Panc1 (cell line): Measurements from ENCODE around the gene DGKG.

Source experiments
- POLR2AphosphoS5 ChIP-seq: IDR thresholded peaks from 2 replicates; pipeline ENCODE4 v1.6.1; 2012; ENCODE audit warnings: mild to moderate bottlenecking, low read depth, low read length, moderate library complexity
- SIN3A ChIP-seq: IDR thresholded peaks from 2 replicates; pipeline ENCODE4 v1.6.1; 2012; ENCODE audit warnings: low read depth, mild to moderate bottlenecking, low read length, moderate library complexity, borderline replicate concordance; ENCODE audit not compliant: insufficient read depth
- TCF7L2 ChIP-seq: IDR thresholded peaks from 2 replicates; pipeline ENCODE4 v1.6.1; 2011; ENCODE audit warnings: mild to moderate bottlenecking, low read depth, low read length, inconsistent platforms
- TF ChIP-seq, protein P1 (sequence below): fragments of 450-650 bp; IDR thresholded peaks from 2 replicates; pipeline ENCODE4 v1.5.1; 2017; ENCODE audit warnings: mild to moderate bottlenecking
- TF ChIP-seq, protein P2 (sequence below), 2 experiments: IDR thresholded peaks; 2 replicates each; pipeline ENCODE4 v1.6.1; 2011 to 2012; ENCODE audit warnings: low read depth in 2 of 2, control low read depth in 1 of 2, low read length in 1 of 2, mild to moderate bottlenecking in 1 of 2, moderate library complexity in 1 of 2; ENCODE audit not compliant: insufficient read depth in 1 of 2

DNA sequence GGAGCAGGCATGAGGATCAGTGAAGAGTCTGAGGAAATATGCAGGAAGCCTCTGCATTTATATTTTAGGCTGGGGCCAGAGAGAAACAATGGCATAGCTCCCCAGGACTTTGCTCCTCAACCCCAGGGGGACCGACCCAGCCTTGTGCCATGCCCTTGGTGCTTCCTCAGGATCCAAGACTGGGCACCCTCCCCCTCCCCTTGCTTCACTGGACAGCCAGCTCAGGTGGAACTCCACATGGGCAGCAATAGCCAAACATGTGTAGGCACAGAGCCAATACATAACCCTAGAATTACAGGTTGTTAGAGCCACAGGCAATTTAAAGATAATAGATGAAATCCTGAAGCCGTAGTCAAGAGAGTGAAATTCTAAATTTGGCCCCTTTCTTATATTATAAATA is 180.1 kb downstream of the DGKG start:
- TF ChIP-seq POLR2AphosphoS5 (no peak), SIN3A (no peak), TCF7L2 (no peak)
- TF ChIP-seq, protein P1, sequence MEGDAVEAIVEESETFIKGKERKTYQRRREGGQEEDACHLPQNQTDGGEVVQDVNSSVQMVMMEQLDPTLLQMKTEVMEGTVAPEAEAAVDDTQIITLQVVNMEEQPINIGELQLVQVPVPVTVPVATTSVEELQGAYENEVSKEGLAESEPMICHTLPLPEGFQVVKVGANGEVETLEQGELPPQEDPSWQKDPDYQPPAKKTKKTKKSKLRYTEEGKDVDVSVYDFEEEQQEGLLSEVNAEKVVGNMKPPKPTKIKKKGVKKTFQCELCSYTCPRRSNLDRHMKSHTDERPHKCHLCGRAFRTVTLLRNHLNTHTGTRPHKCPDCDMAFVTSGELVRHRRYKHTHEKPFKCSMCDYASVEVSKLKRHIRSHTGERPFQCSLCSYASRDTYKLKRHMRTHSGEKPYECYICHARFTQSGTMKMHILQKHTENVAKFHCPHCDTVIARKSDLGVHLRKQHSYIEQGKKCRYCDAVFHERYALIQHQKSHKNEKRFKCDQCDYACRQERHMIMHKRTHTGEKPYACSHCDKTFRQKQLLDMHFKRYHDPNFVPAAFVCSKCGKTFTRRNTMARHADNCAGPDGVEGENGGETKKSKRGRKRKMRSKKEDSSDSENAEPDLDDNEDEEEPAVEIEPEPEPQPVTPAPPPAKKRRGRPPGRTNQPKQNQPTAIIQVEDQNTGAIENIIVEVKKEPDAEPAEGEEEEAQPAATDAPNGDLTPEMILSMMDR: no peak
- TF ChIP-seq, protein P2, sequence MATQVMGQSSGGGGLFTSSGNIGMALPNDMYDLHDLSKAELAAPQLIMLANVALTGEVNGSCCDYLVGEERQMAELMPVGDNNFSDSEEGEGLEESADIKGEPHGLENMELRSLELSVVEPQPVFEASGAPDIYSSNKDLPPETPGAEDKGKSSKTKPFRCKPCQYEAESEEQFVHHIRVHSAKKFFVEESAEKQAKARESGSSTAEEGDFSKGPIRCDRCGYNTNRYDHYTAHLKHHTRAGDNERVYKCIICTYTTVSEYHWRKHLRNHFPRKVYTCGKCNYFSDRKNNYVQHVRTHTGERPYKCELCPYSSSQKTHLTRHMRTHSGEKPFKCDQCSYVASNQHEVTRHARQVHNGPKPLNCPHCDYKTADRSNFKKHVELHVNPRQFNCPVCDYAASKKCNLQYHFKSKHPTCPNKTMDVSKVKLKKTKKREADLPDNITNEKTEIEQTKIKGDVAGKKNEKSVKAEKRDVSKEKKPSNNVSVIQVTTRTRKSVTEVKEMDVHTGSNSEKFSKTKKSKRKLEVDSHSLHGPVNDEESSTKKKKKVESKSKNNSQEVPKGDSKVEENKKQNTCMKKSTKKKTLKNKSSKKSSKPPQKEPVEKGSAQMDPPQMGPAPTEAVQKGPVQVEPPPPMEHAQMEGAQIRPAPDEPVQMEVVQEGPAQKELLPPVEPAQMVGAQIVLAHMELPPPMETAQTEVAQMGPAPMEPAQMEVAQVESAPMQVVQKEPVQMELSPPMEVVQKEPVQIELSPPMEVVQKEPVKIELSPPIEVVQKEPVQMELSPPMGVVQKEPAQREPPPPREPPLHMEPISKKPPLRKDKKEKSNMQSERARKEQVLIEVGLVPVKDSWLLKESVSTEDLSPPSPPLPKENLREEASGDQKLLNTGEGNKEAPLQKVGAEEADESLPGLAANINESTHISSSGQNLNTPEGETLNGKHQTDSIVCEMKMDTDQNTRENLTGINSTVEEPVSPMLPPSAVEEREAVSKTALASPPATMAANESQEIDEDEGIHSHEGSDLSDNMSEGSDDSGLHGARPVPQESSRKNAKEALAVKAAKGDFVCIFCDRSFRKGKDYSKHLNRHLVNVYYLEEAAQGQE (IDR thresholded peaks at IDR 0.05; ENCODE audit: insufficient read depth in 1 of 2, low read depth in 2 of 2, low read length in 1 of 2): no peak
